Natural killer cell (primary cell): ENCODE data around the gene PRR35. TPM values are rescaled to one million over a fixed set of nuclear protein-coding genes. Genes with fewer than 3 reads are reported as not detected.

Source experiments
- ATAC-seq, 3 donors: fragments of 150-1000 bp in 2 of 3; fragments of 200-7000 bp in 1 of 3; cut with Tn5 transposase; 1 replicate in 1 of 3; 2 replicates in 2 of 3; pipeline ENCODE4 v1.10.0; 2021; ENCODE audit warnings: mild to moderate bottlenecking in 2 of 3, moderate library complexity in 2 of 3
- DNase-seq, 2 donors: peaks; one replicate each; pipeline versions ENCODE4 v3.0.0 to v3.0.0-alpha.2; 2013 to 2021; ENCODE audit warnings: mixed read lengths in 1 of 2
- H3K27ac ChIP-seq: one replicate; pipeline ENCODE4 v1.5.1; 2013; ENCODE audit warnings: mild to moderate bottlenecking, low read length
- H3K27me3 ChIP-seq: one replicate; pipeline ENCODE4 v1.6.1; 2013; ENCODE audit warnings: low read length; ENCODE audit not compliant: control insufficient read depth, insufficient read depth
- H3K36me3 ChIP-seq: one replicate; pipeline ENCODE4 v1.6.1; 2013; ENCODE audit warnings: low read length; ENCODE audit not compliant: control insufficient read depth, insufficient read depth
- H3K4me1 ChIP-seq: one replicate; pipeline ENCODE4 v1.6.1; 2013; ENCODE audit warnings: low read length; ENCODE audit not compliant: control insufficient read depth, insufficient read depth
- H3K4me3 ChIP-seq: one replicate; pipeline ENCODE4 v1.5.1; 2013; ENCODE audit warnings: low read length
- H3K9me3 ChIP-seq: one replicate; pipeline ENCODE4 v1.6.1; 2013; ENCODE audit warnings: low read length; ENCODE audit not compliant: control insufficient read depth, insufficient read depth
- H3K27ac Mint-ChIP-seq, 2 donors: one replicate each; pipeline ENCODE4 v1.8.0; 2022; ENCODE audit warnings: mild to moderate bottlenecking in 2 of 2, mixed read lengths in 2 of 2, moderate library complexity in 1 of 2
- H3K27me3 Mint-ChIP-seq, 2 donors: one replicate each; pipeline ENCODE4 v1.8.0; 2022; ENCODE audit warnings: low read depth in 2 of 2, mixed read lengths in 2 of 2
- H3K36me3 Mint-ChIP-seq: one replicate; pipeline ENCODE4 v1.8.0; 2022; ENCODE audit warnings: mixed read lengths
- H3K4me1 Mint-ChIP-seq, 2 donors: one replicate each; pipeline ENCODE4 v1.8.0; 2022; ENCODE audit warnings: mixed read lengths in 2 of 2
- H3K4me3 Mint-ChIP-seq: one replicate; pipeline ENCODE4 v1.8.0; 2022; ENCODE audit warnings: mild to moderate bottlenecking, moderate library complexity, mixed read lengths
- H3K9me3 Mint-ChIP-seq, 2 donors: one replicate each; pipeline ENCODE4 v1.8.0; 2022; ENCODE audit warnings: mixed read lengths in 2 of 2
- CTCF ChIP-seq: fragments of 200-600 bp; IDR thresholded peaks from one replicate; pipeline ENCODE4 v1.8.0; 2022; ENCODE audit warnings: antibody characterized with exemption
- WGBS: methylation state at CpG from one replicate; pipeline ENCODE4 v1.1.7; 2013; ENCODE audit warnings: missing lambda C conversion rate; ENCODE audit not compliant: insufficient coverage; 5-methylcytosine and 5-hydroxymethylcytosine counted together
- intact Hi-C: fragments of 100-400 bp; cut with micrococcal nuclease; formaldehyde crosslinking; loops from one replicate; pipeline ENCODE4 v1.14.2; 2022
- total RNA-seq, 4 donors: library from RNA; stranded (reverse); fragments of 120-200 nt in 1 of 4; gene quantifications; one replicate each; pipeline versions ENCODE4 v1.2.3 to v1.2.4, GENCODE V29; 2013 to 2022

Gene PRR35
- total RNA-seq, 3 donors from 2014 or later (not counting 1 experiment from before 2014, with no cell fraction given) = 0.20 TPM; not detected in 2

GRCh38 chr16:590188-590814 lies 30.1 kb downstream of the PRR35 start:
- Mint-ChIP-seq H3K27me3 (no peaks in the 10 kb centered on the region), H3K9me3 (no peaks in the 10 kb centered on the region), H3K36me3 (no peaks in the 10 kb centered on the region), H3K4me3 (peak overlapping the region; percentile 91), H3K27ac (peak overlapping the region; percentile 98 to 99), H3K4me1 (peaks cover 17 to 52% of the 10 kb centered on the region in 2 donors)
- intact Hi-C loops = no loop called here
- no peaks in the 10 kb centered on the region for H3K9me3 ChIP-seq
- whole genome bisulfite sequencing = under 1% methylated on average over 71 of the region's 71 CpGs
- no peaks in the 10 kb centered on the region for H3K36me3 ChIP-seq
- DNase-seq (no peak), ATAC-seq (no peak)
- peaks cover 45% of the 10 kb centered on the region for H3K4me1 ChIP-seq
- no peaks in the 10 kb centered on the region for H3K27me3 ChIP-seq
- H3K27ac ChIP-seq = no peak overlapping the region
- H3K4me3 ChIP-seq = peak overlapping the region; percentile 50
- TF ChIP-seq CTCF = no peak

GRCh38 chr16:590815-591200 lies 30.6 kb downstream of the PRR35 start:
- no peaks in the 10 kb centered on the region for H3K27me3 ChIP-seq
- Mint-ChIP-seq H3K9me3 (no peaks in the 10 kb centered on the region), H3K4me1 (peaks cover 17 to 52% of the 10 kb centered on the region in 2 donors), H3K36me3 (no peaks in the 10 kb centered on the region), H3K4me3 (peak overlapping the region; percentile 91), H3K27ac (peak overlapping the region; percentile 74 to 87), H3K27me3 (no peaks in the 10 kb centered on the region)
- DNase-seq = no peak
- ATAC-seq = no peak
- intact Hi-C loops = no loop called here
- no peaks in the 10 kb centered on the region for H3K36me3 ChIP-seq
- H3K27ac ChIP-seq = no peak overlapping the region
- WGBS = 64% methylated on average over 10 of the region's 10 CpGs
- H3K4me1 ChIP-seq = peaks cover 45% of the 10 kb centered on the region
- TF ChIP-seq CTCF = no peak
- H3K9me3 ChIP-seq = no peaks in the 10 kb centered on the region
- H3K4me3 ChIP-seq = peak overlapping the region; percentile 50

- TF ChIP-seq CTCF = no peak
- H3K27ac ChIP-seq = no peak overlapping the region
- H3K9me3 ChIP-seq = no peaks in the 10 kb centered on the region
- no peaks in the 10 kb centered on the region for H3K27me3 ChIP-seq
- Mint-ChIP-seq H3K27ac (peak overlapping the region; percentile 74 to 87), H3K9me3 (no peaks in the 10 kb centered on the region), H3K4me3 (peak overlapping the region; percentile 91), H3K4me1 (peaks cover 17 to 53% of the 10 kb centered on the region in 2 donors), H3K36me3 (no peaks in the 10 kb centered on the region), H3K27me3 (no peaks in the 10 kb centered on the region)
- H3K4me1 ChIP-seq = peaks cover 45% of the 10 kb centered on the region
- intact Hi-C loops = no loop called here
- H3K4me3 ChIP-seq = no peak overlapping the region
- no peak for ATAC-seq
- 74% methylated on average over 6 of the region's 8 CpGs for WGBS
- DNase-seq = no peak
- no peaks in the 10 kb centered on the region for H3K36me3 ChIP-seq
Observed at GRCh38 chr16:591231-591630, 31.0 kb downstream of the PRR35 start.
